ENCODE results near the gene FGD5. TPM values are rescaled to one million over a fixed set of nuclear protein-coding genes. Genes with fewer than 3 reads are reported as not detected.

The FGD5 gene
- total and polyA plus RNA-seq, 2 experiments from 2014 or later: 7.4 to 12.2 TPM

DNA sequence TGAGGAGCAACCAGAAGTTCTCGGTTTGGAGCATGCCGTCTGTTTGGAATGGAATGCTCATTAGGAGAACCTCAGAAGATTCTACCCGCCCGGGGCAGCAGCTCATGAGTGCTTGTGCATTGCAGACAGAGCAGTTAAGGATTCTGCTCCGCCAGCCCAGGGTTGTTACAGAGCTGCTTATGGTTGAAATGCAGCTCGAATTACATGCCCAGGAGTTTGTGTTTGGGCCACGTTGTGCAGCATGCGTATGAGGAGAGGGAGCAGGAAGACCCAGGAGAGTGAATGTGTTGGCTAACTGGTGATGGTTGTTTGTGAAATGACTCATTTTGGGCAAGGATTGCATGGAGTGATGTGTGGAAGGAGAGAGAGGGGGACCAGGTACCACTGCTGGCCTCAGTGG lies 9.0 kb downstream of the FGD5 start (continued):
- TF ChIP-seq ZNF331 (CRISPR knock-in tag; IDR thresholded peaks at IDR 0.05; ENCODE audit: low read depth) (no peak), ZNF462 (CRISPR knock-in tag; IDR thresholded peaks at IDR 0.05) (no peak), CREB1 (CRISPR knock-in tag; IDR thresholded peaks at IDR 0.05; ENCODE audit: low read depth) (no peak)

- H3K4me2 ChIP-seq: no peak overlapping the region
- H3K4me3 Mint-ChIP-seq: no peak overlapping the region
- no peaks in the 10 kb centered on the region for H3F3A ChIP-seq (replicated peaks; ENCODE audit: low read depth)
- peaks cover 6% of the 10 kb centered on the region for H3K27me3 Mint-ChIP-seq (ENCODE audit: insufficient read depth, low read depth, poor library complexity)
- DNase-seq (ENCODE audit: low spot score) (no peak), ATAC-seq (peak; percentile 48)
- H3K9me2 ChIP-seq (ENCODE audit: insufficient read depth): no peaks in the 10 kb centered on the region
- H4K20me1 ChIP-seq (replicated peaks; ENCODE audit: insufficient read depth): no peaks in the 10 kb centered on the region
- H3K79me2 ChIP-seq (replicated peaks; ENCODE audit: insufficient read depth): no peaks in the 10 kb centered on the region; the same call in 1 of the 2 replicates
- no peaks in the 10 kb centered on the region; the same call in 1 of the 2 replicates for H3K4me1 ChIP-seq (ENCODE audit: insufficient read depth)
- H3K27ac ChIP-seq (ENCODE audit: low read depth): no peak overlapping the region
- H3K4me3 ChIP-seq: no peak overlapping the region
- no peaks in the 10 kb centered on the region for H3K27me3 ChIP-seq (ENCODE audit: insufficient read depth)
- H3K27ac Mint-ChIP-seq: no peak overlapping the region
- peaks cover 25% of the 10 kb centered on the region for H3K4me1 Mint-ChIP-seq
- no peaks in the 10 kb centered on the region for H3K36me3 Mint-ChIP-seq (ENCODE audit: low read depth)
- no peaks in the 10 kb centered on the region for H3K36me3 ChIP-seq (ENCODE audit: insufficient read depth)
- no peak overlapping the region for H2AFZ ChIP-seq
- H3K9me3 Mint-ChIP-seq: no peaks in the 10 kb centered on the region; the same call in 2 of the 3 replicates
- TF ChIP-seq CREB1 (CRISPR knock-in tag; IDR thresholded peaks at IDR 0.05; ENCODE audit: low read depth) (no peak), JUNB (IDR thresholded peaks at IDR 0.05; ENCODE audit: unreplicated experiment) (no peak), CTCF (conservative IDR thresholded peaks at IDR 0.05; ENCODE audit: low read depth in 2 of 2) (no peak), ZNF331 (CRISPR knock-in tag; IDR thresholded peaks at IDR 0.05; ENCODE audit: low read depth) (no peak), ZNF462 (CRISPR knock-in tag; IDR thresholded peaks at IDR 0.05) (no peak)
- TF ChIP-seq, protein P1, sequence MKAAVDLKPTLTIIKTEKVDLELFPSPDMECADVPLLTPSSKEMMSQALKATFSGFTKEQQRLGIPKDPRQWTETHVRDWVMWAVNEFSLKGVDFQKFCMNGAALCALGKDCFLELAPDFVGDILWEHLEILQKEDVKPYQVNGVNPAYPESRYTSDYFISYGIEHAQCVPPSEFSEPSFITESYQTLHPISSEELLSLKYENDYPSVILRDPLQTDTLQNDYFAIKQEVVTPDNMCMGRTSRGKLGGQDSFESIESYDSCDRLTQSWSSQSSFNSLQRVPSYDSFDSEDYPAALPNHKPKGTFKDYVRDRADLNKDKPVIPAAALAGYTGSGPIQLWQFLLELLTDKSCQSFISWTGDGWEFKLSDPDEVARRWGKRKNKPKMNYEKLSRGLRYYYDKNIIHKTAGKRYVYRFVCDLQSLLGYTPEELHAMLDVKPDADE (IDR thresholded peaks at IDR 0.05): no peak
Measured at GRCh38 chr3:14829811-14830210, 11.0 kb downstream of the FGD5 start.
